Activated CD8-positive, alpha-beta memory T cell treated with anti-CD3 and anti-CD28 coated beads, Interleukin-2, amount 50 U/mL, for 24 hours (primary cell): Measurements from ENCODE around the gene ASCC2.

ENCODE experiments used
- DNase-seq: peaks from one replicate; pipeline ENCODE4 v3.0.0-alpha.2; 2020; ENCODE audit errors: extremely low read depth

The ASCC2 gene

GRCh38 chr22:29787371-29787980 is 50.6 kb downstream of the ASCC2 start:
- no peak for DNase-seq

GRCh38 chr22:29786031-29786430 is 52.0 kb downstream of the ASCC2 start:
- DNase-seq, result no peak

GRCh38 chr22:29784451-29785361 is 53.4 kb downstream of the ASCC2 start:
- no peak for DNase-seq

GRCh38 chr22:29782061-29782845 is 55.8 kb downstream of the ASCC2 start:
- no peak for DNase-seq

GRCh38 chr22:29780748-29781676 is 57.1 kb downstream of the ASCC2 start:
- no peak for DNase-seq

- DNase-seq, result no peak
Observed at GRCh38 chr22:29780220-29780619, 57.9 kb downstream of the ASCC2 start.

- DNase-seq, result no peak
Observed at GRCh38 chr22:29773233-29773632, 64.8 kb downstream of the ASCC2 start.

- DNase-seq, result no peak
Observed at GRCh38 chr22:29772170-29772641, 65.9 kb downstream of the ASCC2 start.

- DNase-seq, result no peak
Observed at GRCh38 chr22:29769723-29770321, 68.3 kb downstream of the ASCC2 start.

GRCh38 chr22:29768052-29768693 is 69.9 kb downstream of the ASCC2 start:
- DNase-seq, result no peak

GRCh38 chr22:29767171-29768051 is 70.7 kb downstream of the ASCC2 start, which contains the start of gene UQCR10:
TSS of gene UQCR10 (plus strand) at chr22:29767369. CDS start at chr22:29767399, 30 bp downstream.
- peak; percentile 82 for DNase-seq

- peak; percentile 82 for DNase-seq
Observed at GRCh38 chr22:29766632-29767170, 71.4 kb downstream of the ASCC2 start, which contains the start of gene ZMAT5. TSS of gene ZMAT5 (minus strand) at chr22:29767007. CDS start at chr22:29748544, 18,463 bp downstream.

GRCh38 chr22:29765905-29766631 is 72.0 kb downstream of the ASCC2 start:
- DNase-seq, result no peak

- no peak for DNase-seq
Observed at GRCh38 chr22:29762263-29762662, 75.8 kb downstream of the ASCC2 start.

- no peak for DNase-seq
Observed at GRCh38 chr22:29758959-29759358, 79.1 kb downstream of the ASCC2 start.

- DNase-seq, result no peak
Observed at GRCh38 chr22:29758068-29758622, 79.9 kb downstream of the ASCC2 start.

GRCh38 chr22:29757096-29757495 is 81.0 kb downstream of the ASCC2 start:
- DNase-seq, result no peak

- DNase-seq, result no peak
Observed at GRCh38 chr22:29756341-29756740, 81.7 kb downstream of the ASCC2 start.
